GM12878 (cell line): ENCODE data around the gene MOAP1. TPM values are rescaled to one million over a fixed set of nuclear protein-coding genes. Genes with fewer than 3 reads are reported as not detected.
A peak's percentile ranks its signal among the peaks of the same experiment; 100 is the strongest.

Experiments
- ATAC-seq: fragments of 200-7000 bp; cut with Tn5 transposase; 3 replicates; pipeline ENCODE4 v1.9.1; 2020; ENCODE audit warnings: mild to moderate bottlenecking, moderate library complexity
- BruUV-seq: library from RNA; stranded (reverse); fragments of 400-500 nt; replicated peaks from 2 replicates; lab custom pipeline; 2021; lab: Mats Ljungman, UMichigan
- CTCF ChIA-PET: fragments of 300-600 bp; sonication (Branson Sonifier 250); formaldehyde crosslinking; extraction: SDS; loops from one replicate; lab custom pipeline; 2021; ENCODE audit warnings: inconsistent platforms; lab: Yijun Ruan, JAX
- POLR2A ChIA-PET: fragments of 350-600 bp; formaldehyde crosslinking; extraction: SDS; loops from one replicate; lab custom pipeline; 2021; ENCODE audit warnings: inconsistent platforms; lab: Charles Lee
- RAD21 ChIA-PET: fragments of 300-600 bp; sonication (Branson Sonifier 250); formaldehyde crosslinking; loops from one replicate; lab custom pipeline; 2023; ENCODE audit warnings: antibody characterized with exemption; ENCODE audit not compliant: unreplicated experiment; lab: Charles Lee
- SMC1A ChIA-PET: fragments of 300-600 bp; sonication (Branson Sonifier 250); formaldehyde crosslinking; loops from one replicate; lab custom pipeline; 2023; ENCODE audit not compliant: unreplicated experiment, uncharacterized antibody; lab: Charles Lee
- DNase-seq: peaks from one replicate; pipeline ENCODE4 v3.0.0-alpha.2; 2011; ENCODE audit warnings: low read depth, low spot score
- FAIRE-seq: peaks from 3 replicates; lab custom pipeline; 2011; peaks lifted over from hg19 to GRCh38; lab: Jason Lieb, UNC
- H2AFZ ChIP-seq: 2 replicates; pipeline ENCODE4 v1.6.0; 2011; ENCODE audit warnings: low read depth, low read length, control low read depth; ENCODE audit not compliant: control insufficient read depth
- H3K27ac ChIP-seq: 2 replicates; pipeline ENCODE4 v1.5.1; 2011; ENCODE audit warnings: control low read depth; ENCODE audit not compliant: control insufficient read depth, insufficient read depth
- H3K27me3 ChIP-seq, 2 experiments: replicated peaks in 1 of 2; 2 replicates each; pipeline versions ENCODE4 v1.6.0 to v1.6.1; 2011; ENCODE audit warnings: low read length in 1 of 2; ENCODE audit not compliant: control insufficient read depth in 2 of 2, insufficient read depth in 2 of 2
- H3K36me3 ChIP-seq, 2 experiments: 2 replicates each; pipeline ENCODE4 v1.5.1; 2011; ENCODE audit warnings: low read length in 1 of 2; ENCODE audit not compliant: control insufficient read depth in 2 of 2, insufficient read depth in 2 of 2
- H3K4me1 ChIP-seq: 2 replicates; pipeline ENCODE4 v1.6.1; 2011; ENCODE audit warnings: mild to moderate bottlenecking, low read length, moderate library complexity, mixed read lengths; ENCODE audit not compliant: control insufficient read depth, insufficient read depth
- H3K4me2 ChIP-seq: 2 replicates; pipeline ENCODE4 v1.6.0; 2011; ENCODE audit warnings: control low read depth; ENCODE audit not compliant: control insufficient read depth, insufficient read depth
- H3K4me3 ChIP-seq: fragments of 200-600 bp; sonication (generic); 2 replicates; pipeline ENCODE4 v1.5.1; 2016
- H3K79me2 ChIP-seq: 2 replicates; pipeline ENCODE4 v1.6.0; 2011; ENCODE audit warnings: low read length; ENCODE audit not compliant: control insufficient read depth, insufficient read depth
- H3K9ac ChIP-seq: 2 replicates; pipeline ENCODE4 v1.8.0; 2011; ENCODE audit warnings: low read length, control low read depth, mixed read lengths; ENCODE audit not compliant: control insufficient read depth, insufficient read depth
- H3K9me3 ChIP-seq: replicated peaks from 3 replicates; pipeline ENCODE4 v1.5.1; 2011; ENCODE audit warnings: mild to moderate bottlenecking, low read length; ENCODE audit not compliant: control insufficient read depth, insufficient read depth
- H4K20me1 ChIP-seq: 2 replicates; pipeline ENCODE4 v1.6.0; 2011; ENCODE audit not compliant: control insufficient read depth, insufficient read depth
- BHLHE40 ChIP-seq, 2 experiments: fragments of 450-650 bp in 1 of 2; IDR thresholded peaks; 2 replicates each; pipeline ENCODE4 v1.6.1; 2011 to 2017; ENCODE audit warnings: low read depth in 2 of 2, borderline replicate concordance in 1 of 2, improper control_type of control experiment in 1 of 2, low read length in 1 of 2, mild to moderate bottlenecking in 1 of 2
- IKZF1 ChIP-seq: fragments of 450-650 bp; conservative IDR thresholded peaks from 2 replicates; pipeline ENCODE4 v1.6.1; 2017; ENCODE audit warnings: antibody characterized with exemption, mild to moderate bottlenecking
- IRF5 ChIP-seq: fragments of 450-650 bp; IDR thresholded peaks from 2 replicates; pipeline ENCODE4 v1.6.1; 2017; ENCODE audit warnings: borderline replicate concordance
- MYB ChIP-seq: fragments of 150-350 bp; IDR thresholded peaks from 2 replicates; pipeline ENCODE4 v1.6.1; 2014; ENCODE audit warnings: mild to moderate bottlenecking, low read depth, low read length, borderline replicate concordance
- PBX3 ChIP-seq: IDR thresholded peaks from 2 replicates; pipeline ENCODE4 v1.6.1; 2011; ENCODE audit warnings: mild to moderate bottlenecking, low read depth, low read length, moderate library complexity; ENCODE audit not compliant: insufficient replicate concordance
- POLR2A ChIP-seq: IDR thresholded peaks from 2 replicates; pipeline ENCODE4 v1.6.1; 2011; ENCODE audit warnings: low read depth, mild to moderate bottlenecking, low read length
- POLR2AphosphoS5 ChIP-seq: IDR thresholded peaks from 2 replicates; pipeline ENCODE4 v1.6.1; 2011; ENCODE audit warnings: mild to moderate bottlenecking, low read length, inconsistent platforms
- RCOR1 ChIP-seq: conservative IDR thresholded peaks from 2 replicates; pipeline ENCODE4 v1.6.1; 2012; ENCODE audit warnings: low read depth, low read length, improper control_type of control experiment
- RFX5 ChIP-seq: IDR thresholded peaks from 2 replicates; pipeline ENCODE4 v1.6.1; 2011; ENCODE audit warnings: low read depth, low read length, improper control_type of control experiment
- WGBS: methylation state at CpG from one replicate; pipeline ENCODE4 v1.1.6; 2016; ENCODE audit warnings: low lambda C conversion rate; ENCODE audit not compliant: insufficient replicate concordance, insufficient coverage; ENCODE audit errors: missing lambda C conversion rate; 5-methylcytosine and 5-hydroxymethylcytosine counted together
- in situ Hi-C: fragments of 300-500 bp; cut with MboI; formaldehyde crosslinking; loops from 9 replicates; pipeline ENCODE4 v1.14.3; 2018; ENCODE audit warnings: mixed read lengths
- intact Hi-C: fragments of 100-400 bp; cut with micrococcal nuclease; formaldehyde crosslinking; loops from one replicate; pipeline ENCODE4 v1.14.2; 2022; ENCODE audit not compliant: unreplicated experiment
- polyA plus RNA-seq, 11 experiments: library from polyadenylated mRNA; depleted of rRNA in 4 of 11; unstranded in 6 of 11; stranded (reverse) in 5 of 11; fragments of >200 nt; fragmentation: Nextera tagmentation in 4 of 11; fragmentation: Illumina TruSeq in 1 of 11; extraction: Ambion mirVana in 4 of 11; extraction: Trizol in 1 of 11; gene quantifications; 1 replicate in 1 of 11; 2 replicates in 10 of 11; pipeline versions ENCODE4 v1.2.1 to v1.2.3, GENCODE V29; 2011 to 2016; ENCODE audit warnings: inconsistent platforms in 2 of 11, missing spikeins in 2 of 11, low read depth in 1 of 11
- total RNA-seq, 4 experiments: library from RNA; depleted of rRNA in 3 of 4; stranded (reverse); fragments of >200 nt in 3 of 4; fragmentation: Illumina TruSeq in 1 of 4; extraction: Trizol in 1 of 4; gene quantifications; 2 replicates each; pipeline versions ENCODE4 v1.2.1 to v1.2.3, GENCODE V29; 2013 to 2021

Gene MOAP1
- total and polyA plus RNA-seq, 10 of the 15 experiments (the other 5 are each of a cell fraction or from before 2014, with no cell fraction given), result 3.1 to 51.9 (median 11.4) TPM

GRCh38 chr14:93153121-93153520, 31.6 kb downstream of the MOAP1 start (continued):
- no peak for TF ChIP-seq RFX5
- no peak for TF ChIP-seq PBX3
- TF ChIP-seq RCOR1, result no peak
- TF ChIP-seq, all 136 proteins: peak for 0

- DNase-seq (no peak), ATAC-seq (no peak; the same call in 2 of the 3 replicates), FAIRE-seq (no peak)
- RAD21 ChIA-PET, result no interaction called here
- SMC1A ChIA-PET, result no interaction called here
- H3K36me3 ChIP-seq, result no peaks in the 10 kb centered on the region
- H3K27ac ChIP-seq, result no peak overlapping the region
- no peak overlapping the region for H2AFZ ChIP-seq
- CTCF ChIA-PET, result interaction anchor here (1.0 to 2.3 kb wide), 5 partner anchors 10 to 37 kb away, joined by 3 to 7 read pairs (median 3); no protein-coding TSS in a partner anchor
- intact Hi-C loops, result no loop called here
- no TSS peak for BruUV-seq
- H3K4me1 ChIP-seq, result peaks cover 4% of the 10 kb centered on the region; the same call in 1 of the 2 replicates
- 47% methylated on average over 16 of the region's 16 CpGs for WGBS
- H3K9me3 ChIP-seq, result no peaks in the 10 kb centered on the region
- H3K79me2 ChIP-seq, result no peaks in the 10 kb centered on the region
- in situ Hi-C loops, result no loop called here
- H3K9ac ChIP-seq, result no peak overlapping the region
- no peaks in the 10 kb centered on the region for H4K20me1 ChIP-seq
- H3K4me2 ChIP-seq, result 0 out of 2 replicates have a peak overlapping the region, but pooled peaks have one; percentile 15
- H3K4me3 ChIP-seq, result no peak overlapping the region
- TF ChIP-seq IRF5 (no peak), MYB (no peak), POLR2AphosphoS5 (no peak), BHLHE40 (IDR thresholded peaks at IDR 0.05; ENCODE audit: borderline replicate concordance in 1 of 2, low read depth in 2 of 2, low read length in 1 of 2) (peak; percentile 15 to 24; a peak in 2 of 4 replicates), IKZF1 (0 out of 2 replicates have a peak, but pooled peaks have one; percentile 8), POLR2A (no peak)
- no peaks in the 10 kb centered on the region for H3K27me3 ChIP-seq
- POLR2A ChIA-PET, result no interaction called here
Measured at GRCh38 chr14:93150227-93151208, 34.2 kb downstream of the MOAP1 start.
